IgD-negative memory B cell (primary cell): ENCODE results near the gene MTHFD1L. TPM values are rescaled to one million over a fixed set of nuclear protein-coding genes. Genes with fewer than 3 reads are reported as not detected.
"Not testable (repeated sequence)": the region's sequence is repeated elsewhere in the genome, so short reads cannot be mapped to it uniquely, and the experiment has no call there.

Experiments used
- H3K27ac Mint-ChIP-seq, 3 donors: one replicate each; pipeline ENCODE4 v1.8.0; 2020 to 2022; ENCODE audit warnings: mild to moderate bottlenecking in 3 of 3, mixed read lengths in 3 of 3, moderate library complexity in 1 of 3
- H3K27me3 Mint-ChIP-seq: one replicate; pipeline ENCODE4 v1.8.0; 2021; ENCODE audit warnings: mixed read lengths
- H3K36me3 Mint-ChIP-seq: one replicate; pipeline ENCODE4 v1.8.0; 2020; ENCODE audit warnings: mild to moderate bottlenecking, mixed read lengths
- H3K4me1 Mint-ChIP-seq, 3 donors: one replicate each; pipeline ENCODE4 v1.8.0; 2020 to 2022; ENCODE audit warnings: mixed read lengths in 3 of 3, mild to moderate bottlenecking in 1 of 3
- H3K4me3 Mint-ChIP-seq, 4 donors: one replicate each; pipeline ENCODE4 v1.8.0; 2020 to 2022; ENCODE audit warnings: mild to moderate bottlenecking in 4 of 4, mixed read lengths in 4 of 4, moderate library complexity in 3 of 4
- H3K9me3 Mint-ChIP-seq, 3 donors: one replicate each; pipeline ENCODE4 v1.8.0; 2020 to 2021; ENCODE audit warnings: mixed read lengths in 3 of 3, mild to moderate bottlenecking in 1 of 3
- polyA plus RNA-seq: library from polyadenylated mRNA; unstranded; fragments of 300-500 nt; fragmentation: Illumina TruSeq; gene quantifications from one replicate; pipeline ENCODE4 v1.2.3, GENCODE V29; 2021

MTHFD1L gene
- polyA plus RNA-seq, 1 donor from 2014 or later = 1.9 TPM

DNA sequence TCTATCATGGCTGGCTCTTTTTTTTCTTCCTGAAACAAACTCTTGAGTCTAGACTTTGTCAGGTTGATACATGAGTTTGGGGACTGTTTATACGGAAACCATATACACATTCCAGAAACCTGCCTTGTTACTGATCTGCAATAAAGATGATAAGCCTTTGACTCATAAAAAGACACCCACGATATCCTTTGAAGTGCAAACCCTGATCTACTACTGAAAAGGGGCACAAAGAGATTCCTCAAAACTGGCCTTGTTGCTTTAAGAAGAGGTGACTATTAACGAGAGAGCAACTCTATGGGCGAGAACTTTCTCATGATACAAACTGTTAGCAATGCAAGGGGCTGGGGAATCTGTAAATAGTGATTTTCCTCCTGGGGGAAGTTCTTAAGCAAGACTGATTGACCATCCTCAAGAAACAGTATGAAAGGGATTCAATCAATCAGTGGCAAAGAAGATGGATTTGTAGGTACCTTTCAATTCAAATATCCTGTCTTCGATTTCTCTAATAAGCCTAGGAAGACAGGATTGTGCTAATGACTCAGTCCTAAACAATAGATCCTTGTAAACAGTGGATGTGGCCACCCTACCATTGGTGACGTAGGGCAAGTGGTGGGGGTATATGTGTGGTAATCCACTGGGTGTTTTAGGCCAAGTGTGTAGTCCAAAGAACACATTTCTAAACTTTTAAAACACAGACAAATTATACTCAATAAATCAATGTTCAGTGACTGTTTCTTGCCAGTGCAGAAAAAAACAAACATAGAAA lies 260.3 kb downstream of the MTHFD1L start:
- not testable (repeated sequence) for H3K4me1 Mint-ChIP-seq, H3K9me3 Mint-ChIP-seq, H3K27me3 Mint-ChIP-seq, H3K27ac Mint-ChIP-seq, H3K36me3 Mint-ChIP-seq
- H3K4me3 Mint-ChIP-seq = peak overlapping the region in 1 of 4 donors; percentile 1

DNA sequence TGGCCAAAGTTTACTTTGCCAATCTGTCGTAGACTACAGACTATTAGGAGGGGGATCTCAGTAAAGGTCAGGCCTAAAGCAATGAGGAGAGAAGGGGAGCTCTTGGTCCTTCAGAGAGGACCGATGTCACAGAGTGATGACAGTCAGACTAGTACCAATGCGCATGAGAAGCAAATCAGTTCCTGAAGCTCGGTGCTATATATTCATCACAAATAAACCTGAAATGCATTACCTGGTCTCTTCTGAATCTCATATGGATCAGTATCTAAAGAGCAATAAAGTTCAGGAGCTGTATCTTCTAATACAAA lies 260.9 kb downstream of the MTHFD1L start:
- H3K4me1 Mint-ChIP-seq, H3K4me3 Mint-ChIP-seq, H3K36me3 Mint-ChIP-seq, H3K9me3 Mint-ChIP-seq, H3K27ac Mint-ChIP-seq, H3K27me3 Mint-ChIP-seq: not testable (repeated sequence)

DNA sequence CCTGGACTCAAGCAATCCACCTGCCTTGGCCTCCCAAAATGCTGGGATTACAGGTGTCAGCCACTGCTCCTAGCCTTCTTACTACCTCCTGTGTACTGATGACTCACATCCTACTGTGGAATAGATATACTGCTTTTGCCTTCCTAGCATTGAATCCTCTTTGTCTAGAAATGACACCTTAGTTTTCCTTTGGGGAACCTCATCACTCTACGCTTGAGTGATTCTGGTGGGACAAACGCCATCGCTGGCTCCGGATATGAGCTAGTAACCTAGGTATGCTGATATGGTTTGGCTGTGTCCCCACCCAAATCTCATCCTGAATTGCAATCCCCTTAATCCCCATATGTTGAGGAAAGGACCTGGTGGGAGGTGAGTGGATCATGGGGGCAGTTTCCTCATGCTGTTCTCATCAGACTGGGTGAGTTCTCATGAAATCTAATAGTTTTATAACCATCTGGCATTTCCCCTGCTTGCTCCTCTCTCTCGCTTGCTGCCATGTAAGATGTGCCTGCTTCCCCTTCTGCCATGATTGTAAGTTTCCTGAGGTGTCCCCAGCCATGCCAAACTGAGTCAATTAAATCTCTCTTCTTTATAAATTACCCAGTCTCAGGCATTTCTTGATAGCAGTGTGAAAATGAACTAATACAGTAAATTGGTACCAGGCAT lies 261.8 kb downstream of the MTHFD1L start:
- H3K27me3 Mint-ChIP-seq, H3K4me3 Mint-ChIP-seq, H3K36me3 Mint-ChIP-seq, H3K27ac Mint-ChIP-seq, H3K4me1 Mint-ChIP-seq, H3K9me3 Mint-ChIP-seq: not testable (repeated sequence)

DNA sequence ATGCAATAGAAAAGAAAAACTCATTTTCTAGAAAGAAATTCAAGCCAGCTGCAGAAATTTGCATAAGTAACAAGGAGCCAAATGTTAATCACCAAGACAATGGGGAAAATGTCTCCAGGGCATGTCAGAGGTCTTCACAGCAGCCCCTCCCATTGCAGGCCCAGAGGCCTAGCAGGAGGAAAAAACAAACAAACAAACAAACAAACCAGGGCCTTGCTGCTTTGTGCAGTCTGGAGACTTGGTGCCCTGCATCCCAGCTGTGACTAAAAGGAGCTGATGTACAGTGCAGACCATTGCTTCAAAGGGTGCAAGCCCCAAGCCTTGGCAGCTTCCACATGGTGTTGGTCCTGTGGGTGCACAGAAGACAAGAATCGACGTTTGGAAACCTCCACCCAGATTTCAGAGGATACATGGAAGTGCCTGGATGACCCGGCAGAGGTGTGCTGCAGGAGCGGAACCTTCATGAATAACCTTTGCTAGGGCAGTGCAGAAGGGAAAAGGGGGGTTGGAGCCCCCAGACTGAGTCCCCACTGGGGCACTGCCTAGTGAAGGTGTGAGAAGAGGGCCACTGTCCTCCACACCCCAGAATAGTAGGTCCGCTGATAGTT lies 263.4 kb downstream of the MTHFD1L start:
- no peaks in the 10 kb centered on the region for H3K27me3 Mint-ChIP-seq
- H3K4me1 Mint-ChIP-seq = peaks cover 0 to 4% (median 2%) of the 10 kb centered on the region in 3 donors
- peaks cover 3% of the 10 kb centered on the region for H3K36me3 Mint-ChIP-seq
- peak overlapping the region in 1 of 3 donors; percentile 36 for H3K27ac Mint-ChIP-seq
- H3K4me3 Mint-ChIP-seq = no peak overlapping the region
- H3K9me3 Mint-ChIP-seq = peaks cover 3 to 17% (median 4%) of the 10 kb centered on the region in 3 donors

DNA sequence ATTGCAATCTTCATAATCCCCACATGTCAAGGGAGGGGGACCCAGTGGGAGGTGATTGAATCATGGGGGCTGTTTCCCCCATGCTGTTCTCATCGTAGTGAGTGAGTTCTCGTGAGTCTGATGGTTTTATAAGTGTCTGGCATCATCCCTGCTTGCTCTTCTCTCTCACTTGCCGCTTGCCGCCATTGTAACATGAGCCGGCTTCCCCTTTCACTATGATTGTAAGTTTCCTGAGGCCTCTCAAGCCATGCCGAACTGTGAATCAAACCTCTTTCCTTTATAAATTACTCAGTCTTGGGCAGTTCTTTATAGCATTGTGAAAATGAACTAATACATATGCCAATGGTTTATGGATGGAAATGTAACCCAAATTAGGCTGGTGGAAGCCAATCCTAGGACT lies 264.8 kb downstream of the MTHFD1L start:
- Mint-ChIP-seq H3K27me3 (no peaks in the 10 kb centered on the region), H3K4me3 (no peak overlapping the region), H3K27ac (no peak overlapping the region), H3K9me3 (peaks cover 3 to 23% (median 5%) of the 10 kb centered on the region in 3 donors), H3K4me1 (peaks cover 0 to 4% (median 2%) of the 10 kb centered on the region in 3 donors), H3K36me3 (peaks cover 6% of the 10 kb centered on the region)

DNA sequence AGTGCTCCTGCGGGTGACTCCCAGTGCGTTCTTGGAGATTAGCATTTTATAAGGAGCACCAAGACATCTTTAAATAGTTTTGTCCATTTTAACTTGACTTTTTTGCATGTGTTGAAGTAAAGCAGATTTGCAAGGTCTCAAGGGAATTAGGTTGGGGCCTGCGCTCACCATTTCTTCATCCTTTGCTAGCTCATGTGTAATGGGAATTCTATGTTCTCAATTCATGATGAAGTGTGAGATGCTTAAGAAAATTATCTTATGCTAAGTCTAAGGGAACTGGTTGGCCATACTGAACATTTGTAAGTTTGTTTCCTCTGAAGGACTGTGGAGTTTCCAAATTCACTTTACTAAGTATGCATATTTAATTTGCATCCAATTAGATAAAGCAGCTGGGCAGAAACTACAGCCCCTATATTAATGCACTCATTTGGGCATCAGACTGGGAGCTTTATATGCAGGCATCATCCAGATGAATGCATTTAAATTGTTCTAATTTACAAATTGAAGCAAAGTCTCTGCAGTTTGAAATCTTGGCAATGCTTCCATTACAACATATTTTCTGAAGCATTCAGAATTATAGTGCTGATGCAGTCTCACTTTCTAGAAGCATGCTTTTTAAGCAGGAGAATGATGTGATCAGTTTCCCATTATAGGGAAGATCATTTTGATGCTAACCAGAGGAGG lies 266.0 kb downstream of the MTHFD1L start:
- no peak overlapping the region for H3K4me3 Mint-ChIP-seq
- no peak overlapping the region for H3K27ac Mint-ChIP-seq
- no peaks in the 10 kb centered on the region for H3K27me3 Mint-ChIP-seq
- H3K4me1 Mint-ChIP-seq = peaks cover 0 to 4% (median 2%) of the 10 kb centered on the region in 3 donors
- H3K9me3 Mint-ChIP-seq = peaks cover 3 to 23% (median 5%) of the 10 kb centered on the region in 3 donors
- peaks cover 6% of the 10 kb centered on the region for H3K36me3 Mint-ChIP-seq

DNA sequence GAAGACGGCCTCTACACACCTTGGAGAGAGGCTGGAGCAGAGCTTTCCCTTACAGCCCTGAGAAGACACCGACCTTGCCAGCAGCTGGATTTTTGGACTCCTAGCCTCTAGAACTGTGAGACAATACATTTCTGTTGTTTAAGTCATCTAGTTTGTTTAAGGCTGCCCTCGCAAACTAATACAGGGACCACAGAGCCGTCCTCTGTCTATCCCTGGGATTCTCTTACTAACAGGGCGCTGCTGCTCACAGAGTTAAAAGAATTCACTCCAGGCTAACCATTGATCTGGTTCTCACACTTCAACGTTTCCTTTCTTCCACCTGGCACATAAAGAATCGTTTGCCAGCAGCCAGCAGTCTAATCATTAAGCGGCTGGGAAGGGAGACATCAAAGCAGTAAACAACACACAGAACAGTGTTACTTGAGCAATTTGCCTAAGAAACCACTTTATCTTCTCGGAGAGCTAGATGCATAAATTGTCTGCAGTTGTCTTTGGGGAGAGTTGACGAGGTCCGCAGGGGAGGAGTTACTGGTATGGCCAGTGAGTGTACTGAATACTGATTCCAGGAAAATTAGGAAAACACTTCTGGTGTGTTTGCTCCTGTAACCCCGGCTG lies 270.7 kb downstream of the MTHFD1L start:
- Mint-ChIP-seq H3K27me3 (peaks cover 2% of the 10 kb centered on the region), H3K9me3 (peaks cover 2 to 15% (median 5%) of the 10 kb centered on the region in 3 donors), H3K36me3 (peaks cover 2% of the 10 kb centered on the region), H3K4me3 (no peak overlapping the region), H3K27ac (no peak overlapping the region), H3K4me1 (no peaks in the 10 kb centered on the region)

DNA sequence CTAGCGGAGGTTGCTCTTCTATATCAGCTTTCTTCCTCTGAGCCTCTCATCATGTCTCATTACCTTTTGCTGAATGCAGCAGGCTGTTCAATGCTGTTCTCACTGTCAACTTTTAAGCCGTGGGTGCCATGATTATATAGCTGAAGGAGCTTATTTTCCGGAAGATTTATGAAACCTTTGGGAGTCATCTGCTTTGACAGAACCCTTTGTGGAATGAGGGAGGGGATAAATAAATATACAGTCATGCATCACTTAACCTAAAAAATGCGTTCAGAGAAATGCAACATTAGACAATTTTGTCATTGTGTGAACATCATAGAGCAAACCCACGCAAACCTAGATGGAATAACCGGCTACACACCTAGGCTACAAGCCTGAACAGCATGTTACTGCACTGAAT lies 272.0 kb downstream of the MTHFD1L start:
- Mint-ChIP-seq H3K36me3 (peaks cover 2% of the 10 kb centered on the region), H3K4me1 (no peaks in the 10 kb centered on the region), H3K4me3 (no peak overlapping the region), H3K9me3 (peaks cover 0 to 13% (median 2%) of the 10 kb centered on the region in 3 donors), H3K27ac (no peak overlapping the region), H3K27me3 (peaks cover 2% of the 10 kb centered on the region)

DNA sequence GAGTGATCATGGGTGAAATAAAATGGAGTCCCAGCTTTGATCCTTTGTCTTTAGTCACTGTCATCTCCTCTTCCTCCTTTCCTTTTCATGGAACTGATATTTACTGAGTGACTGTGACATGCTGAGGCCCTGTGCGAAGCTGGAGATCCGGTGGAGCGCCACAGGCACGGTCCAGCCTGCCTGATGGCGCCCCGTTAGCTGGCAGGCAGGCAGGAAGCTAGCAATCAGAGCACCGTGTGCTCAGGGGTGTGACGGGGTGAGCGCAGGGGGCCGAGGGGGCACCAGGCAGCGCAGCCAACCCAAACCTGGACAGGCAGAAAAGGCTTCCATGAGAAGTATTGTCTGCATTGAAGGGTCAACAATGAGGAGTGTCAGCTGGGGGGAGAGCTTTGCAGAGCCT lies 274.0 kb downstream of the MTHFD1L start:
- Mint-ChIP-seq H3K4me3 (no peak overlapping the region), H3K27me3 (peaks cover 2% of the 10 kb centered on the region), H3K4me1 (no peaks in the 10 kb centered on the region), H3K27ac (no peak overlapping the region), H3K36me3 (no peaks in the 10 kb centered on the region), H3K9me3 (no peaks in the 10 kb centered on the region)

DNA sequence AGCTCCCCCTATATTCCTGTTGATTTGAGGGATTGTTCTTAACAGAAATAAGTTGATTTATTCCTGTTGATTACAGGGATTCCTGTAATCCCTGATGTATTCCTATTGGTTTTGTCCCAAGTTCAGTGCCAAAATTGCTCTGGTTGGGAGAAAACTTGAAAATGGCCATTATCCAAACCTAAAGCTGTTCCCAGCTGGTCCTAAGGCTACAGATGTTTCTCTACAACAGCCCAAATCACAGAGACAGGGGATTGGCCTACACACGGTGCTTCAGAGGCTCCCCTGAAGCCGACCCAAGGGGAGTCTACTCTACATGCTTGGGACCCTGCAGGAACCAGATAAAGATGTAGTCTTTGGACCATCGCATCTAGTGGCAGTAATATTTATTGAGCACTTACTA lies 275.3 kb downstream of the MTHFD1L start:
- no peaks in the 10 kb centered on the region for H3K36me3 Mint-ChIP-seq
- H3K4me1 Mint-ChIP-seq = no peaks in the 10 kb centered on the region
- H3K27me3 Mint-ChIP-seq = peaks cover 2% of the 10 kb centered on the region
- H3K9me3 Mint-ChIP-seq = no peaks in the 10 kb centered on the region
- no peak overlapping the region for H3K4me3 Mint-ChIP-seq
- H3K27ac Mint-ChIP-seq = no peak overlapping the region

DNA sequence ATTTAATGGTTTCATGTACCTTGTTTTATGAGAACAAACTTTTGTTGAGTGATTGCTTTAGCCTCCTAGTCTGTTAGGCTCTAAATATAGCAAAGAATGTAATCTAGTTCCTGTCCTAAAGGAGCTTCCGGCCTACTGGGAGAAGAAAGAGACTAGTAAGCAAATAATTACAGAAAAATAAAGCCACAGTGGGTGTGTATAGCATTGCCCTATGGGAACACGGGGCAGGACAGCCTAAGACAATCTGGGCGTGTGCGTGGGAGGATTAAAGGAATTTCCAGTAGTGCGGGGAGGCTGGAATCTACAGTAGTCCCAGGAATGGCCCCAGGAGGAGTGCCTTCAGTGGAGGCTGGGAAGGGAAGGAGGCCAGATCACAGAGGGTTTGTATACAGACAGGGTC lies 276.2 kb downstream of the MTHFD1L start:
- H3K4me3 Mint-ChIP-seq = no peak overlapping the region
- no peaks in the 10 kb centered on the region for H3K36me3 Mint-ChIP-seq
- no peaks in the 10 kb centered on the region for H3K4me1 Mint-ChIP-seq
- H3K27ac Mint-ChIP-seq = no peak overlapping the region
- H3K9me3 Mint-ChIP-seq = peaks cover 0 to 2% (median 1%) of the 10 kb centered on the region in 3 donors
- peaks cover 2% of the 10 kb centered on the region for H3K27me3 Mint-ChIP-seq

DNA sequence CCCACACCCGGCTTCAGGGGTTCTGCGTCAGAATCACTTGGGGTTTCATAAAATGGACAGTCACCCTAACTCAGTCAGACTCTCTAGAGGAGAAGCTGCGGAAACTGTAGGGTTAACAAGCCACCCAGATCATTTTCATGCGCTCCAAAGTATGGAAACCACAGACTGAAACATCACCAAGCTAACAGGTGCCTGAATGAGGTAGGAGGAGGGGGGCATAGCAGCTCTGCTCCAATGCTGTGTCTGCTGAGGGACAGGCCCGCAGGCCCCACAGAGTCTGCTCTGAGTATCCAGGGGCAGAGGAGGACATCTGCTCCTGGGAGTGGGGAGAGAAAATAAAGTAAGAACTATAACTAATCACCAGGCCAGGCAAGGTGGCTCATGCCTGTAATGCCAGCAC lies 277.2 kb downstream of the MTHFD1L start:
- no peaks in the 10 kb centered on the region for H3K36me3 Mint-ChIP-seq
- H3K4me1 Mint-ChIP-seq = no peaks in the 10 kb centered on the region
- no peaks in the 10 kb centered on the region for H3K27me3 Mint-ChIP-seq
- H3K27ac Mint-ChIP-seq = no peak overlapping the region
- no peak overlapping the region for H3K4me3 Mint-ChIP-seq
- peaks cover 0 to 4% (median 1%) of the 10 kb centered on the region in 3 donors for H3K9me3 Mint-ChIP-seq

DNA sequence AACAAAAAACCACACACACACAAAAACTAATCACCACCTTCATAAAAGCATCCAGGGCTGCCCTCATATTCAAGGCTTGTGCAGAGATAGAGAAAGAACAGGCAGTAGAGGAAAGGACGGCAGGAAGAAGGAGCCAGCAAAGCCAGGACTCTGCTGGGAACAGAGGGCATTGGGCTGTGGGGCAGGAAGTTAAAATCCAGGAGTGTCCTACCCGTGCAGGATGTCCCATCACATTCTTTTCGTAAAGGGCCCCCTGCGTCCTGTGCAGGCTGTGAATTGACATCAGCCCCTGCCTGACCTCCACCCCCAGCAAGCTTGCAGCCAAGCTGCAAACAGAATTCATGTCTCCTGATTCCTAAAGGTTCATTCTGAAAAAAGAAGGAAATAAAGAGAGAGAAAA lies 277.8 kb downstream of the MTHFD1L start:
- no peaks in the 10 kb centered on the region for H3K36me3 Mint-ChIP-seq
- no peaks in the 10 kb centered on the region for H3K27me3 Mint-ChIP-seq
- H3K27ac Mint-ChIP-seq = no peak overlapping the region
- H3K9me3 Mint-ChIP-seq = peaks cover 0 to 4% (median 1%) of the 10 kb centered on the region in 3 donors
- H3K4me3 Mint-ChIP-seq = no peak overlapping the region
- no peaks in the 10 kb centered on the region for H3K4me1 Mint-ChIP-seq

DNA sequence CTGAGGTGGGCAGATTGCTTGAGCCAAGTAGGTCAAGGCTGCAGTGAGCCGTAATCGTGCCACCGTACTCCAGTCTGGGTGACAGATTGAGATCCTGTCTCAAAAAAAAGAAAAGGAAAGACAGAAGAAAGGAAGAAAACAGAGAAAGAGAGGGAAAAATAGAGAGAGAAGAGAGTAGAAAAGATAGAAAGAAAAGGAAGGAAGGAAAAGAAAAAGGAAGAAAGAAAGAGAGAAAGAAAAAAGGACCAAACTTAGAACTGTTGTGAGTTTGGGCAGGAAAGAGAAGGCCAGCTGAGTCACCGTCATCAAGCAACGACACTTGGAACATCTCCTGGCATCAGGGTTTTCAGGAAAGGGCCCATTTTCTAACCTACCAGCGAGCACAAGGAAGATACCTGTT lies 278.3 kb downstream of the MTHFD1L start:
- H3K9me3 Mint-ChIP-seq = peaks cover 0 to 4% (median 1%) of the 10 kb centered on the region in 3 donors
- H3K36me3 Mint-ChIP-seq = no peaks in the 10 kb centered on the region
- H3K27me3 Mint-ChIP-seq = no peaks in the 10 kb centered on the region
- no peaks in the 10 kb centered on the region for H3K4me1 Mint-ChIP-seq
- H3K4me3 Mint-ChIP-seq = no peak overlapping the region
- no peak overlapping the region for H3K27ac Mint-ChIP-seq
